GM19351 (cell line): ENCODE measurements around the gene NCAPG2.
A peak's percentile ranks its signal among the peaks of the same experiment; 100 is the strongest.
"Not testable (repeated sequence)": the region's sequence is repeated elsewhere in the genome, so short reads cannot be mapped to it uniquely, and the experiment has no call there.

Experiments
- ATAC-seq: cut with Tn5 transposase; IDR thresholded peaks from one replicate; pipeline ENCODE4 v1.9.1; 2021; ENCODE audit warnings: mild to moderate bottlenecking, moderate library complexity; ENCODE audit not compliant: unreplicated experiment

NCAPG2 gene

GRCh38 chr7:158706710-158707590, 2.3 kb upstream of the NCAPG2 start:
- no peak for ATAC-seq

- no peak for ATAC-seq
These were observed 1.7 kb upstream of the NCAPG2 start for GRCh38 chr7:158706273-158706704.

- ATAC-seq = peak; percentile 12
These were observed 738 bp upstream of the NCAPG2 start for GRCh38 chr7:158705234-158705850.

GRCh38 chr7:158703679-158704523, 703 bp downstream of the NCAPG2 start:
- not testable (repeated sequence) for ATAC-seq

GRCh38 chr7:158702944-158703343, 1.7 kb downstream of the NCAPG2 start:
- no peak for ATAC-seq

- ATAC-seq = no peak
These were observed 2.4 kb downstream of the NCAPG2 start for GRCh38 chr7:158702196-158702595.

GRCh38 chr7:158700008-158700407, 4.6 kb downstream of the NCAPG2 start:
- no peak for ATAC-seq

GRCh38 chr7:158699341-158699740, 5.3 kb downstream of the NCAPG2 start:
- no peak for ATAC-seq

GRCh38 chr7:158698657-158699195, 5.9 kb downstream of the NCAPG2 start:
- ATAC-seq = no peak

GRCh38 chr7:158697597-158697996, 7.0 kb downstream of the NCAPG2 start:
- ATAC-seq = not testable (repeated sequence)

- ATAC-seq = peak; percentile 81
These were observed 8.7 kb downstream of the NCAPG2 start for GRCh38 chr7:158695726-158696452.

GRCh38 chr7:158695056-158695455, 9.5 kb downstream of the NCAPG2 start:
- ATAC-seq = no peak

- no peak for ATAC-seq
These were observed 10.0 kb downstream of the NCAPG2 start for GRCh38 chr7:158694650-158695049.

GRCh38 chr7:158689488-158689887, 15.1 kb downstream of the NCAPG2 start:
- no peak for ATAC-seq

GRCh38 chr7:158687406-158687805, 17.2 kb downstream of the NCAPG2 start:
- no peak for ATAC-seq

GRCh38 chr7:158685693-158686092, 18.9 kb downstream of the NCAPG2 start:
- ATAC-seq = no peak

GRCh38 chr7:158684329-158684728, 20.3 kb downstream of the NCAPG2 start:
- ATAC-seq = no peak

- ATAC-seq = no peak
These were observed 21.1 kb downstream of the NCAPG2 start for GRCh38 chr7:158683541-158683940.

GRCh38 chr7:158682456-158682855, 22.1 kb downstream of the NCAPG2 start:
- ATAC-seq = no peak

GRCh38 chr7:158680754-158681153, 23.9 kb downstream of the NCAPG2 start:
- ATAC-seq = no peak
